Measurements from ENCODE around the gene DMXL1.

The DMXL1 gene

GRCh38 chr5:119276978-119277377 lies 206.1 kb downstream of the DMXL1 start:
- Histone ChIP-seq H3K79me2 (ENCODE audit: control insufficient read depth, insufficient read depth, low read length) (peaks cover 2% of the 10 kb centered on the region), H2AK5ac (ENCODE audit: low read length) (no peak overlapping the region), H3K23ac (ENCODE audit: low read length) (no peak overlapping the region), H3K18ac (ENCODE audit: low read length) (no peak overlapping the region), H3K4me1 (ENCODE audit: control insufficient read depth, low read depth, low read length) (peaks cover 15% of the 10 kb centered on the region), H3K4me3 (ENCODE audit: low read length) (no peak overlapping the region), H3K27me3 (ENCODE audit: insufficient read depth, low read length, poor library complexity) (no peaks in the 10 kb centered on the region), H4K8ac (ENCODE audit: low read depth, low read length) (no peak overlapping the region), H3K56ac (ENCODE audit: low read length) (no peak overlapping the region), H3K36me3 (ENCODE audit: control insufficient read depth, insufficient read depth, low read length) (no peaks in the 10 kb centered on the region), H3K27ac (ENCODE audit: low read depth, low read length) (no peak overlapping the region), H2BK15ac (replicated peaks; ENCODE audit: low read depth) (no peak overlapping the region), H3K4me2 (ENCODE audit: low read length) (no peak overlapping the region), H2BK5ac (ENCODE audit: low read length) (no peak overlapping the region), H3K4ac (ENCODE audit: low read depth, low read length) (no peak overlapping the region), H2BK120ac (ENCODE audit: low read depth, low read length) (no peak overlapping the region), H3K79me1 (ENCODE audit: low read length) (peaks cover 16% of the 10 kb centered on the region), H4K5ac (ENCODE audit: low read length) (no peak overlapping the region), H3K9ac (ENCODE audit: low read length) (no peak overlapping the region)
- WGBS (ENCODE audit: extremely low coverage, insufficient coverage, low lambda C conversion rate), result 100% methylated on average over 1 of the region's 5 CpGs
- DNase-seq, result no peak

- Histone ChIP-seq H2AK5ac (ENCODE audit: low read length) (no peak overlapping the region), H3K23ac (ENCODE audit: low read length) (no peak overlapping the region), H3K27ac (ENCODE audit: low read depth, low read length) (no peak overlapping the region), H3K56ac (ENCODE audit: low read length) (no peak overlapping the region), H3K27me3 (ENCODE audit: insufficient read depth, low read length, poor library complexity) (no peaks in the 10 kb centered on the region), H3K4me2 (ENCODE audit: low read length) (no peak overlapping the region), H3K4me1 (ENCODE audit: control insufficient read depth, low read depth, low read length) (peaks cover 7% of the 10 kb centered on the region), H4K8ac (ENCODE audit: low read depth, low read length) (no peak overlapping the region), H3K79me2 (ENCODE audit: control insufficient read depth, insufficient read depth, low read length) (no peaks in the 10 kb centered on the region), H3K4me3 (ENCODE audit: low read length) (no peak overlapping the region), H4K5ac (ENCODE audit: low read length) (no peak overlapping the region), H3K79me1 (ENCODE audit: low read length) (peaks cover 7% of the 10 kb centered on the region), H3K18ac (ENCODE audit: low read length) (no peak overlapping the region), H2BK15ac (replicated peaks; ENCODE audit: low read depth) (no peak overlapping the region), H3K9ac (ENCODE audit: low read length) (no peak overlapping the region), H2BK120ac (ENCODE audit: low read depth, low read length) (no peak overlapping the region), H3K36me3 (ENCODE audit: control insufficient read depth, insufficient read depth, low read length) (no peaks in the 10 kb centered on the region), H3K4ac (ENCODE audit: low read depth, low read length) (no peak overlapping the region), H2BK5ac (ENCODE audit: low read length) (no peak overlapping the region)
- DNase-seq, result peak; percentile 44
- WGBS (ENCODE audit: extremely low coverage, insufficient coverage, low lambda C conversion rate), result no CpG with 5 or more reads among the region's 1 CpG
These were observed 208.2 kb downstream of the DMXL1 start for GRCh38 chr5:119279093-119279492.

GRCh38 chr5:119280380-119280779 lies 209.5 kb downstream of the DMXL1 start:
- no peaks in the 10 kb centered on the region for H3K36me3 ChIP-seq (ENCODE audit: control insufficient read depth, insufficient read depth, low read length)
- H4K8ac ChIP-seq (ENCODE audit: low read depth, low read length), result no peak overlapping the region
- H3K23ac ChIP-seq (ENCODE audit: low read length), result no peak overlapping the region
- no peak overlapping the region for H3K4me2 ChIP-seq (ENCODE audit: low read length)
- H2BK5ac ChIP-seq (ENCODE audit: low read length), result no peak overlapping the region
- H3K18ac ChIP-seq (ENCODE audit: low read length), result peak overlapping the region; percentile 51
- DNase-seq, result peak; percentile 29
- H3K27me3 ChIP-seq (ENCODE audit: insufficient read depth, low read length, poor library complexity), result no peaks in the 10 kb centered on the region
- no peak overlapping the region for H2BK120ac ChIP-seq (ENCODE audit: low read depth, low read length)
- no peak overlapping the region for H2AK5ac ChIP-seq (ENCODE audit: low read length)
- H3K9ac ChIP-seq (ENCODE audit: low read length), result no peak overlapping the region
- no peak overlapping the region for H2BK15ac ChIP-seq (replicated peaks; ENCODE audit: low read depth)
- H3K4me1 ChIP-seq (ENCODE audit: control insufficient read depth, low read depth, low read length), result peaks cover 2% of the 10 kb centered on the region
- no peak overlapping the region for H3K27ac ChIP-seq (ENCODE audit: low read depth, low read length)
- H3K4me3 ChIP-seq (ENCODE audit: low read length), result no peak overlapping the region
- no CpG with 5 or more reads among the region's 3 CpGs for WGBS (ENCODE audit: extremely low coverage, insufficient coverage, low lambda C conversion rate)
- H3K56ac ChIP-seq (ENCODE audit: low read length), result no peak overlapping the region
- H3K79me2 ChIP-seq (ENCODE audit: control insufficient read depth, insufficient read depth, low read length), result no peaks in the 10 kb centered on the region
- no peak overlapping the region for H4K5ac ChIP-seq (ENCODE audit: low read length)
- no peak overlapping the region for H3K4ac ChIP-seq (ENCODE audit: low read depth, low read length)
- H3K79me1 ChIP-seq (ENCODE audit: low read length), result peaks cover 2% of the 10 kb centered on the region

- no peaks in the 10 kb centered on the region for H3K79me2 ChIP-seq (ENCODE audit: control insufficient read depth, insufficient read depth, low read length)
- no peak overlapping the region for H2AK5ac ChIP-seq (ENCODE audit: low read length)
- no peak overlapping the region for H2BK15ac ChIP-seq (replicated peaks; ENCODE audit: low read depth)
- H3K9ac ChIP-seq (ENCODE audit: low read length), result no peak overlapping the region
- no peak overlapping the region for H2BK5ac ChIP-seq (ENCODE audit: low read length)
- no peak overlapping the region for H3K4ac ChIP-seq (ENCODE audit: low read depth, low read length)
- peaks cover 5% of the 10 kb centered on the region for H3K4me1 ChIP-seq (ENCODE audit: control insufficient read depth, low read depth, low read length)
- H3K27me3 ChIP-seq (ENCODE audit: insufficient read depth, low read length, poor library complexity), result no peaks in the 10 kb centered on the region
- H3K36me3 ChIP-seq (ENCODE audit: control insufficient read depth, insufficient read depth, low read length), result no peaks in the 10 kb centered on the region
- no peak overlapping the region for H4K5ac ChIP-seq (ENCODE audit: low read length)
- DNase-seq, result no peak
- H3K79me1 ChIP-seq (ENCODE audit: low read length), result peaks cover 2% of the 10 kb centered on the region
- no peak overlapping the region for H3K27ac ChIP-seq (ENCODE audit: low read depth, low read length)
- H3K56ac ChIP-seq (ENCODE audit: low read length), result no peak overlapping the region
- no peak overlapping the region for H3K4me3 ChIP-seq (ENCODE audit: low read length)
- no CpG with 5 or more reads among the region's 2 CpGs for WGBS (ENCODE audit: extremely low coverage, insufficient coverage, low lambda C conversion rate)
- no peak overlapping the region for H2BK120ac ChIP-seq (ENCODE audit: low read depth, low read length)
- no peak overlapping the region for H3K4me2 ChIP-seq (ENCODE audit: low read length)
- no peak overlapping the region for H3K18ac ChIP-seq (ENCODE audit: low read length)
- H4K8ac ChIP-seq (ENCODE audit: low read depth, low read length), result no peak overlapping the region
- H3K23ac ChIP-seq (ENCODE audit: low read length), result no peak overlapping the region
These were observed 211.7 kb downstream of the DMXL1 start for GRCh38 chr5:119282628-119283027.

GRCh38 chr5:119284031-119284430 lies 213.1 kb downstream of the DMXL1 start:
- Histone ChIP-seq H3K56ac (ENCODE audit: low read length) (no peak overlapping the region), H3K79me2 (ENCODE audit: control insufficient read depth, insufficient read depth, low read length) (no peaks in the 10 kb centered on the region), H2AK5ac (ENCODE audit: low read length) (no peak overlapping the region), H3K4me2 (ENCODE audit: low read length) (no peak overlapping the region), H3K4me1 (ENCODE audit: control insufficient read depth, low read depth, low read length) (peaks cover 5% of the 10 kb centered on the region), H3K27me3 (ENCODE audit: insufficient read depth, low read length, poor library complexity) (no peaks in the 10 kb centered on the region), H3K27ac (ENCODE audit: low read depth, low read length) (no peak overlapping the region), H4K5ac (ENCODE audit: low read length) (no peak overlapping the region), H3K9ac (ENCODE audit: low read length) (no peak overlapping the region), H3K23ac (ENCODE audit: low read length) (no peak overlapping the region), H3K36me3 (ENCODE audit: control insufficient read depth, insufficient read depth, low read length) (no peaks in the 10 kb centered on the region), H2BK15ac (replicated peaks; ENCODE audit: low read depth) (no peak overlapping the region), H3K4ac (ENCODE audit: low read depth, low read length) (no peak overlapping the region), H3K4me3 (ENCODE audit: low read length) (no peak overlapping the region), H3K79me1 (ENCODE audit: low read length) (peaks cover 2% of the 10 kb centered on the region), H2BK5ac (ENCODE audit: low read length) (no peak overlapping the region), H3K18ac (ENCODE audit: low read length) (no peak overlapping the region), H4K8ac (ENCODE audit: low read depth, low read length) (no peak overlapping the region), H2BK120ac (ENCODE audit: low read depth, low read length) (no peak overlapping the region)
- no peak for DNase-seq
- no CpG with 5 or more reads among the region's 1 CpG for WGBS (ENCODE audit: extremely low coverage, insufficient coverage, low lambda C conversion rate)

Data from mesendoderm (in vitro differentiated cells).